DOHH2 (cell line): ENCODE results near the gene ENOPH1.
A peak's percentile ranks its signal among the peaks of the same experiment; 100 is the strongest.

Experiments used
- H3F3A ChIP-seq: fragments of 200-600 bp; sonication (generic), shearing (Covaris generic); 2 replicates; pipeline ENCODE4 v1.6.0; 2016; ENCODE audit warnings: antibody characterized with exemption, mild to moderate bottlenecking; ENCODE audit not compliant: control insufficient read depth, insufficient read depth
- H3K27ac ChIP-seq: fragments of 200-600 bp; sonication (generic); 2 replicates; pipeline ENCODE4 v1.5.1; 2014; ENCODE audit warnings: low read depth, mild to moderate bottlenecking, low read length, moderate library complexity
- H3K27me3 ChIP-seq: fragments of 200-600 bp; sonication (generic); 2 replicates; pipeline ENCODE4 v1.6.1; 2014; ENCODE audit warnings: mild to moderate bottlenecking, low read length, mixed read lengths; ENCODE audit not compliant: control insufficient read depth
- H3K36me3 ChIP-seq: fragments of 200-600 bp; sonication (generic); 2 replicates; pipeline ENCODE4 v1.6.1; 2014; ENCODE audit warnings: mild to moderate bottlenecking, low read length, moderate library complexity, mixed read lengths; ENCODE audit not compliant: control insufficient read depth
- H3K4me1 ChIP-seq: fragments of 200-600 bp; sonication (generic); 2 replicates; pipeline ENCODE4 v1.6.1; 2014; ENCODE audit warnings: mild to moderate bottlenecking, low read length, mixed read lengths; ENCODE audit not compliant: control insufficient read depth
- H3K4me2 ChIP-seq: fragments of 200-600 bp; sonication (generic); 2 replicates; pipeline ENCODE4 v1.6.0; 2014; ENCODE audit warnings: mild to moderate bottlenecking, low read length, moderate library complexity
- H3K4me3 ChIP-seq: fragments of 200-600 bp; sonication (generic); 2 replicates; pipeline ENCODE4 v1.5.1; 2014; ENCODE audit warnings: mild to moderate bottlenecking, low read length, mixed read lengths
- H3K79me2 ChIP-seq: fragments of 200-600 bp; sonication (generic); 2 replicates; pipeline ENCODE4 v1.6.1; 2014; ENCODE audit warnings: mild to moderate bottlenecking, low read length, mixed read lengths; ENCODE audit not compliant: control insufficient read depth
- H3K9me2 ChIP-seq: fragments of 200-600 bp; sonication (generic); replicated peaks from 2 replicates; pipeline ENCODE4 v1.6.1; 2014; ENCODE audit warnings: mild to moderate bottlenecking, low read length, mixed read lengths; ENCODE audit not compliant: control insufficient read depth
- H3K9me3 ChIP-seq: fragments of 200-600 bp; sonication (generic); 2 replicates; pipeline ENCODE4 v1.6.1; 2014; ENCODE audit warnings: antibody characterized with exemption, low read length, mixed read lengths; ENCODE audit not compliant: control insufficient read depth, insufficient read depth
- H4K20me1 ChIP-seq: fragments of 200-600 bp; sonication (generic); 2 replicates; pipeline ENCODE4 v1.6.0; 2014; ENCODE audit warnings: low read depth, mild to moderate bottlenecking, antibody characterized with exemption, low read length, moderate library complexity; ENCODE audit not compliant: control insufficient read depth, insufficient read depth
- CTCF ChIP-seq: fragments of 200-600 bp; sonication (generic); IDR thresholded peaks from one replicate; pipeline ENCODE4 v1.5.1; 2014; ENCODE audit warnings: antibody characterized with exemption, mild to moderate bottlenecking, low read depth, low read length; ENCODE audit not compliant: poor library complexity, severe bottlenecking
- EZH2phosphoT487 ChIP-seq: fragments of 200-600 bp; sonication (generic); IDR thresholded peaks from 2 replicates; pipeline ENCODE4 v1.6.1; 2017; ENCODE audit warnings: borderline replicate concordance, mild to moderate bottlenecking, antibody characterized with exemption, low read length, moderate library complexity, mixed read lengths

The ENOPH1 gene

GRCh38 chr4:82431831-82432230 lies 1.4 kb downstream of the ENOPH1 start:
- H3K4me2 ChIP-seq = peak overlapping the region; percentile 81
- H3K9me3 ChIP-seq = no peaks in the 10 kb centered on the region
- H3K4me3 ChIP-seq = peak overlapping the region; percentile 98
- H3K27ac ChIP-seq = no peak overlapping the region
- no peak for TF ChIP-seq EZH2phosphoT487
- TF ChIP-seq CTCF = no peak
- peaks cover 61% of the 10 kb centered on the region for H3K4me1 ChIP-seq
- peaks cover 95% of the 10 kb centered on the region for H3K79me2 ChIP-seq
- no peaks in the 10 kb centered on the region for H3K27me3 ChIP-seq
- H3K36me3 ChIP-seq = peaks cover 84% of the 10 kb centered on the region
- H3F3A ChIP-seq = peaks cover 19% of the 10 kb centered on the region
- peaks cover 35% of the 10 kb centered on the region for H4K20me1 ChIP-seq
- no peaks in the 10 kb centered on the region for H3K9me2 ChIP-seq

DNA sequence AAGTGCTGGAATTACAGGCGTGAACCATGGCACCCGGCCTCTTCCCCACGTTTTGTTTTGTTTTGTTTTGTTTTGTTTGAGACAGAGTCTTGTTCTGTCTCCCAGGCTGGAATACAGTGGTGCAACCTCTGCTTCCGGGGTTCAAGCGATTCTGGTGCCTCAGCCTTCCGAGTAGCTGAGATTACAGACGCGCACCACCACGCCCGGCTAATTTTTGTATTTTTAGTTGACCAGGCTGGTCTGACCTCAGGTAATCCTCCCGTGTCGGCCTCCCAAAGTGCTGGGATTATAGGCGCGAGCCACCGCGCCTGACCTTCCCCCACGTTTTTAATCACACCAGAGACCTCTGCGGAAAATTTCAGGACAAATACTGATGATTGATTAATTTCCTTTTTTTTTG lies 2.2 kb downstream of the ENOPH1 start:
- peak overlapping the region; percentile 81 for H3K4me2 ChIP-seq
- no peak overlapping the region for H3K27ac ChIP-seq
- H3K9me3 ChIP-seq = no peaks in the 10 kb centered on the region
- peaks cover 84% of the 10 kb centered on the region for H3K36me3 ChIP-seq
- H3F3A ChIP-seq = peaks cover 11% of the 10 kb centered on the region
- peaks cover 95% of the 10 kb centered on the region for H3K79me2 ChIP-seq
- H4K20me1 ChIP-seq = peaks cover 28% of the 10 kb centered on the region
- H3K27me3 ChIP-seq = no peaks in the 10 kb centered on the region
- H3K4me3 ChIP-seq = peak overlapping the region; percentile 98; the same call in 1 of the 2 replicates
- TF ChIP-seq EZH2phosphoT487 (no peak), CTCF (no peak)
- H3K4me1 ChIP-seq = peaks cover 62% of the 10 kb centered on the region
- H3K9me2 ChIP-seq = no peaks in the 10 kb centered on the region

GRCh38 chr4:82433791-82434190 lies 3.4 kb downstream of the ENOPH1 start:
- H3K36me3 ChIP-seq = peaks cover 82% of the 10 kb centered on the region
- no peak overlapping the region for H3K27ac ChIP-seq
- no peaks in the 10 kb centered on the region for H3K9me3 ChIP-seq
- peaks cover 58% of the 10 kb centered on the region for H3K4me1 ChIP-seq
- H3K79me2 ChIP-seq = peaks cover 95% of the 10 kb centered on the region
- no peaks in the 10 kb centered on the region for H3F3A ChIP-seq
- no peaks in the 10 kb centered on the region for H3K27me3 ChIP-seq
- TF ChIP-seq CTCF (no peak), EZH2phosphoT487 (no peak)
- H4K20me1 ChIP-seq = peaks cover 17% of the 10 kb centered on the region; the same call in 1 of the 2 replicates
- no peak overlapping the region; the same call in 1 of the 2 replicates for H3K4me3 ChIP-seq
- peak overlapping the region; percentile 34 for H3K4me2 ChIP-seq
- H3K9me2 ChIP-seq = no peaks in the 10 kb centered on the region
